GM23338 (cell line): ENCODE data around the gene BBLN. TPM values are rescaled to one million over a fixed set of nuclear protein-coding genes. Genes with fewer than 3 reads are reported as not detected.

Experiments used
- ATAC-seq: fragments of 200-7000 bp; cut with Tn5 transposase; 3 replicates; pipeline ENCODE4 v1.9.1; 2020
- DNase-seq: peaks from one replicate; pipeline ENCODE4 v3.0.0-alpha.2; 2015; ENCODE audit warnings: low spot score
- H2AFZ ChIP-seq: fragments of 200-600 bp; sonication (generic); 2 replicates; pipeline ENCODE4 v1.8.0; 2016; ENCODE audit warnings: antibody characterized with exemption, mild to moderate bottlenecking, moderate library complexity
- H3F3A ChIP-seq: fragments of 200-600 bp; sonication (generic); replicated peaks from 2 replicates; pipeline ENCODE4 v1.8.0; 2017; ENCODE audit warnings: antibody characterized with exemption, mixed run types, low read depth
- H3K27ac ChIP-seq: fragments of 200-600 bp; sonication (generic); 2 replicates; pipeline ENCODE4 v1.6.1; 2016; ENCODE audit warnings: low read depth
- H3K27me3 ChIP-seq: fragments of 200-600 bp; sonication (generic); 2 replicates; pipeline ENCODE4 v1.8.0; 2016; ENCODE audit warnings: mild to moderate bottlenecking, mixed run types, moderate library complexity; ENCODE audit not compliant: insufficient read depth
- H3K36me3 ChIP-seq: fragments of 200-600 bp; sonication (generic); 2 replicates; pipeline ENCODE4 v1.8.0; 2016; ENCODE audit warnings: mild to moderate bottlenecking; ENCODE audit not compliant: insufficient read depth
- H3K4me1 ChIP-seq: fragments of 200-600 bp; sonication (generic); 2 replicates; pipeline ENCODE4 v1.8.0; 2016; ENCODE audit warnings: mild to moderate bottlenecking, moderate library complexity; ENCODE audit not compliant: insufficient read depth
- H3K4me2 ChIP-seq: fragments of 200-600 bp; sonication (generic); 2 replicates; pipeline ENCODE4 v1.7.1; 2017; ENCODE audit warnings: mixed run types
- H3K4me3 ChIP-seq: fragments of 200-600 bp; sonication (generic); 2 replicates; pipeline ENCODE4 v1.6.1; 2016; ENCODE audit warnings: mixed run types
- H3K79me2 ChIP-seq: fragments of 200-600 bp; sonication (generic); replicated peaks from 2 replicates; pipeline ENCODE4 v1.8.0; 2017; ENCODE audit warnings: mild to moderate bottlenecking; ENCODE audit not compliant: insufficient read depth
- H3K9me2 ChIP-seq: fragments of 200-600 bp; sonication (generic); 2 replicates; pipeline ENCODE4 v1.8.0; 2017; ENCODE audit not compliant: insufficient read depth
- H4K20me1 ChIP-seq: fragments of 200-600 bp; sonication (generic); replicated peaks from 2 replicates; pipeline ENCODE4 v1.8.0; 2017; ENCODE audit warnings: mild to moderate bottlenecking; ENCODE audit not compliant: insufficient read depth
- H3K27ac Mint-ChIP-seq: 2 replicates; pipeline ENCODE4 v1.8.0; 2020; ENCODE audit warnings: inconsistent platforms, mild to moderate bottlenecking, moderate library complexity, mixed read lengths
- H3K27me3 Mint-ChIP-seq: 3 replicates; pipeline ENCODE4 v1.8.0; 2022; ENCODE audit warnings: low read depth, mild to moderate bottlenecking, moderate library complexity, mixed read lengths, inconsistent platforms; ENCODE audit not compliant: insufficient read depth, poor library complexity
- H3K36me3 Mint-ChIP-seq: 3 replicates; pipeline ENCODE4 v1.8.0; 2021; ENCODE audit warnings: low read depth, mild to moderate bottlenecking, inconsistent platforms, moderate library complexity, mixed read lengths
- H3K4me1 Mint-ChIP-seq: 3 replicates; pipeline ENCODE4 v1.8.0; 2020; ENCODE audit warnings: mild to moderate bottlenecking, inconsistent platforms, mixed read lengths
- H3K4me3 Mint-ChIP-seq: 3 replicates; pipeline ENCODE4 v1.8.0; 2021; ENCODE audit warnings: moderate library complexity, mild to moderate bottlenecking, inconsistent platforms, mixed read lengths
- H3K9me3 Mint-ChIP-seq: 3 replicates; pipeline ENCODE4 v1.8.0; 2020; ENCODE audit warnings: moderate library complexity, mild to moderate bottlenecking, inconsistent platforms, mixed read lengths
- EZH2 ChIP-seq: fragments of 200-600 bp; sonication (generic); IDR thresholded peaks from one replicate; pipeline ENCODE4 v1.8.0; 2017; ENCODE audit warnings: antibody characterized with exemption, mild to moderate bottlenecking, low read depth; ENCODE audit not compliant: unreplicated experiment
- EZH2phosphoT487 ChIP-seq: fragments of 200-600 bp; sonication (generic); IDR thresholded peaks from one replicate; pipeline ENCODE4 v1.8.1; 2018; ENCODE audit warnings: antibody characterized with exemption; ENCODE audit not compliant: unreplicated experiment
- NANOG ChIP-seq: IDR thresholded peaks from 2 replicates; pipeline ENCODE4 v1.6.1; 2016; ENCODE audit warnings: antibody characterized with exemption, borderline replicate concordance
- POLR2AphosphoS5 ChIP-seq: IDR thresholded peaks from 2 replicates; pipeline ENCODE4 v1.6.1; 2016; ENCODE audit warnings: antibody characterized with exemption, low read depth
- ZNF114 ChIP-seq: fragments of 250-450 bp; sonication (Bioruptor Pico); IDR thresholded peaks from 2 replicates; pipeline ENCODE4 v1.5.0; 2020; ENCODE audit warnings: mild to moderate bottlenecking, moderate library complexity
- ZNF331 ChIP-seq: fragments of 250-450 bp; sonication (Bioruptor Pico); IDR thresholded peaks from 2 replicates; pipeline ENCODE4 v1.5.0; 2020; ENCODE audit warnings: low read depth, mild to moderate bottlenecking, moderate library complexity
- polyA plus RNA-seq: library from polyadenylated mRNA; unstranded; fragments of >200 nt; fragmentation: Nextera tagmentation; extraction: Ambion mirVana; gene quantifications from 2 replicates; pipeline ENCODE4 v1.2.1, GENCODE V29; 2016
- total RNA-seq: library from RNA; depleted of rRNA; stranded (reverse); fragments of >200 nt; shearing (Covaris generic); gene quantifications from 2 replicates; pipeline ENCODE4 v1.2.3, GENCODE V29; 2014
- TF ChIP-seq, protein P1 (sequence below): IDR thresholded peaks from 2 replicates; pipeline ENCODE4 v1.6.1; 2016; ENCODE audit warnings: antibody characterized with exemption
- TF ChIP-seq, protein P2 (sequence below): fragments of 250-450 bp; sonication (Bioruptor Pico); IDR thresholded peaks from 2 replicates; pipeline ENCODE4 v1.5.0; 2020; ENCODE audit warnings: mild to moderate bottlenecking, moderate library complexity

Gene BBLN
- total and polyA plus RNA-seq, 2 experiments from 2014 or later: 171 to 246 TPM

DNA sequence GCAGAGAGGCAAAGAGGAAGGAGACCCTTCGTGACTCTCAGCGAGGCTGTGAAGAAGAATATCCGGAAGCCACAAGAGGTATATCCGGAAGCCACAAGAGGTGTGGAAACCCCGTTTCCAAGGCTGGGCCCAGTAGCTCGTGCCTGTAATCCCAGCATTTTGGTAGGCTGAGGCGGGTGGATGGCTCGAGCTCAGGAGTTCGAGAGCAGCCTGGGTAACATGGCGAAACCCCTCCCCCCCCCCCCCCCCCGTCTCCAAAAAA lies 612 bp upstream of the BBLN start:
- H3K36me3 ChIP-seq: no peaks in the 10 kb centered on the region
- no peaks in the 10 kb centered on the region for H3K27me3 ChIP-seq
- H3K36me3 Mint-ChIP-seq: peaks cover 14% of the 10 kb centered on the region
- no peaks in the 10 kb centered on the region for H3K79me2 ChIP-seq
- peak overlapping the region; percentile 88; the same call in 1 of the 2 replicates for H2AFZ ChIP-seq
- DNase-seq: no peak
- H3K9me2 ChIP-seq: no peaks in the 10 kb centered on the region
- H3K4me3 ChIP-seq: peak overlapping the region; percentile 59
- H3K9me3 Mint-ChIP-seq: peaks cover 3% of the 10 kb centered on the region; the same call in 1 of the 3 replicates
- H3K4me2 ChIP-seq: peak overlapping the region; percentile 74
- H3K4me3 Mint-ChIP-seq: peak overlapping the region; percentile 67
- 0 out of 2 replicates have a peak, but pooled peaks cover 5% of the 10 kb centered on the region for H4K20me1 ChIP-seq
- peaks cover 4% of the 10 kb centered on the region; the same call in 1 of the 2 replicates for H3K4me1 ChIP-seq
- H3K27ac ChIP-seq: peak overlapping the region; percentile 94
- ATAC-seq: no peak
- peaks cover 4% of the 10 kb centered on the region; the same call in 2 of the 3 replicates for H3K4me1 Mint-ChIP-seq
- peak overlapping the region; percentile 89 for H3K27ac Mint-ChIP-seq
- peaks cover 3% of the 10 kb centered on the region for H3K27me3 Mint-ChIP-seq
- peaks cover 4% of the 10 kb centered on the region; the same call in 1 of the 2 replicates for H3F3A ChIP-seq
- TF ChIP-seq, protein P1, sequence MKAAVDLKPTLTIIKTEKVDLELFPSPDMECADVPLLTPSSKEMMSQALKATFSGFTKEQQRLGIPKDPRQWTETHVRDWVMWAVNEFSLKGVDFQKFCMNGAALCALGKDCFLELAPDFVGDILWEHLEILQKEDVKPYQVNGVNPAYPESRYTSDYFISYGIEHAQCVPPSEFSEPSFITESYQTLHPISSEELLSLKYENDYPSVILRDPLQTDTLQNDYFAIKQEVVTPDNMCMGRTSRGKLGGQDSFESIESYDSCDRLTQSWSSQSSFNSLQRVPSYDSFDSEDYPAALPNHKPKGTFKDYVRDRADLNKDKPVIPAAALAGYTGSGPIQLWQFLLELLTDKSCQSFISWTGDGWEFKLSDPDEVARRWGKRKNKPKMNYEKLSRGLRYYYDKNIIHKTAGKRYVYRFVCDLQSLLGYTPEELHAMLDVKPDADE: no peak
- TF ChIP-seq NANOG (no peak), POLR2AphosphoS5 (no peak), ZNF331 (CRISPR knock-in tag) (no peak), EZH2phosphoT487 (no peak), ZNF114 (CRISPR knock-in tag) (no peak), EZH2 (no peak)
- TF ChIP-seq, protein P2, sequence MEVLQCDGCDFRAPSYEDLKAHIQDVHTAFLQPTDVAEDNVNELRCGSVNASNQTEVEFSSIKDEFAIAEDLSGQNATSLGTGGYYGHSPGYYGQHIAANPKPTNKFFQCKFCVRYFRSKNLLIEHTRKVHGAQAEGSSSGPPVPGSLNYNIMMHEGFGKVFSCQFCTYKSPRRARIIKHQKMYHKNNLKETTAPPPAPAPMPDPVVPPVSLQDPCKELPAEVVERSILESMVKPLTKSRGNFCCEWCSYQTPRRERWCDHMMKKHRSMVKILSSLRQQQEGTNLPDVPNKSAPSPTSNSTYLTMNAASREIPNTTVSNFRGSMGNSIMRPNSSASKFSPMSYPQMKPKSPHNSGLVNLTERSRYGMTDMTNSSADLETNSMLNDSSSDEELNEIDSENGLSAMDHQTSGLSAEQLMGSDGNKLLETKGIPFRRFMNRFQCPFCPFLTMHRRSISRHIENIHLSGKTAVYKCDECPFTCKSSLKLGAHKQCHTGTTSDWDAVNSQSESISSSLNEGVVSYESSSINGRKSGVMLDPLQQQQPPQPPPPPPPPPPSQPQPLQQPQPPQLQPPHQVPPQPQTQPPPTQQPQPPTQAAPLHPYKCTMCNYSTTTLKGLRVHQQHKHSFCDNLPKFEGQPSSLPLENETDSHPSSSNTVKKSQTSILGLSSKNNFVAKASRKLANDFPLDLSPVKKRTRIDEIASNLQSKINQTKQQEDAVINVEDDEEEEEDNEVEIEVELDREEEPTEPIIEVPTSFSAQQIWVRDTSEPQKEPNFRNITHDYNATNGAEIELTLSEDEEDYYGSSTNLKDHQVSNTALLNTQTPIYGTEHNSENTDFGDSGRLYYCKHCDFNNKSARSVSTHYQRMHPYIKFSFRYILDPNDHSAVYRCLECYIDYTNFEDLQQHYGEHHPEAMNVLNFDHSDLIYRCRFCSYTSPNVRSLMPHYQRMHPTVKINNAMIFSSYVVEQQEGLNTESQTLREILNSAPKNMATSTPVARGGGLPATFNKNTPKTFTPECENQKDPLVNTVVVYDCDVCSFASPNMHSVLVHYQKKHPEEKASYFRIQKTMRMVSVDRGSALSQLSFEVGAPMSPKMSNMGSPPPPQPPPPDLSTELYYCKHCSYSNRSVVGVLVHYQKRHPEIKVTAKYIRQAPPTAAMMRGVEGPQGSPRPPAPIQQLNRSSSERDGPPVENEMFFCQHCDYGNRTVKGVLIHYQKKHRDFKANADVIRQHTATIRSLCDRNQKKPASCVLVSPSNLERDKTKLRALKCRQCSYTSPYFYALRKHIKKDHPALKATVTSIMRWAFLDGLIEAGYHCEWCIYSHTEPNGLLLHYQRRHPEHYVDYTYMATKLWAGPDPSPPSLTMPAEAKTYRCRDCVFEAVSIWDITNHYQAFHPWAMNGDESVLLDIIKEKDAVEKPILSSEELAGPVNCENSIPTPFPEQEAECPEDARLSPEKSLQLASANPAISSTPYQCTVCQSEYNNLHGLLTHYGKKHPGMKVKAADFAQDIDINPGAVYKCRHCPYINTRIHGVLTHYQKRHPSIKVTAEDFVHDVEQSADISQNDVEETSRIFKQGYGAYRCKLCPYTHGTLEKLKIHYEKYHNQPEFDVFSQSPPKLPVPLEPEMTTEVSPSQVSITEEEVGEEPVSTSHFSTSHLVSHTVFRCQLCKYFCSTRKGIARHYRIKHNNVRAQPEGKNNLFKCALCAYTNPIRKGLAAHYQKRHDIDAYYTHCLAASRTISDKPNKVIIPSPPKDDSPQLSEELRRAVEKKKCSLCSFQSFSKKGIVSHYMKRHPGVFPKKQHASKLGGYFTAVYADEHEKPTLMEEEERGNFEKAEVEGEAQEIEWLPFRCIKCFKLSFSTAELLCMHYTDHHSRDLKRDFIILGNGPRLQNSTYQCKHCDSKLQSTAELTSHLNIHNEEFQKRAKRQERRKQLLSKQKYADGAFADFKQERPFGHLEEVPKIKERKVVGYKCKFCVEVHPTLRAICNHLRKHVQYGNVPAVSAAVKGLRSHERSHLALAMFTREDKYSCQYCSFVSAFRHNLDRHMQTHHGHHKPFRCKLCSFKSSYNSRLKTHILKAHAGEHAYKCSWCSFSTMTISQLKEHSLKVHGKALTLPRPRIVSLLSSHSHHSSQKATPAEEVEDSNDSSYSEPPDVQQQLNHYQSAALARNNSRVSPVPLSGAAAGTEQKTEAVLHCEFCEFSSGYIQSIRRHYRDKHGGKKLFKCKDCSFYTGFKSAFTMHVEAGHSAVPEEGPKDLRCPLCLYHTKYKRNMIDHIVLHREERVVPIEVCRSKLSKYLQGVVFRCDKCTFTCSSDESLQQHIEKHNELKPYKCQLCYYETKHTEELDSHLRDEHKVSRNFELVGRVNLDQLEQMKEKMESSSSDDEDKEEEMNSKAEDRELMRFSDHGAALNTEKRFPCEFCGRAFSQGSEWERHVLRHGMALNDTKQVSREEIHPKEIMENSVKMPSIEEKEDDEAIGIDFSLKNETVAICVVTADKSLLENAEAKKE (CRISPR knock-in tag): no peak
